ENCODE measurements around the gene SLC38A10.

The SLC38A10 gene

GRCh38 chr17:81328978-81329926 is 34.1 kb upstream of the SLC38A10 start:
- Histone ChIP-seq H4K91ac (ENCODE audit: low read depth, low read length) (peak overlapping the region; percentile 95), H3K4me3 (ENCODE audit: low read depth, low read length) (no peak overlapping the region), H2BK5ac (ENCODE audit: low read depth, low read length, poor library complexity) (peak overlapping the region; percentile 87), H3K14ac (ENCODE audit: low read length) (peak overlapping the region; percentile 31), H3K4me2 (ENCODE audit: low read length) (peak overlapping the region; percentile 50), H3K23ac (ENCODE audit: low read length) (no peak overlapping the region), H3K4ac (ENCODE audit: low read depth, low read length) (peak overlapping the region; percentile 65), H2BK12ac (ENCODE audit: low read length) (peak overlapping the region; percentile 89), H3K36me3 (ENCODE audit: control insufficient read depth in 1 of 2, insufficient read depth in 2 of 2, low read length in 2 of 2) (no peaks in the 10 kb centered on the region), H3K9ac (ENCODE audit: low read length) (no peak overlapping the region), H3K27me3 (ENCODE audit: insufficient read depth, low read length) (no peaks in the 10 kb centered on the region), H2AFZ (ENCODE audit: insufficient read depth, low read length, poor library complexity) (no peak overlapping the region), H3K79me2 (ENCODE audit: control insufficient read depth, insufficient read depth, low read length, poor library complexity) (peaks cover 3% of the 10 kb centered on the region), H3K9me3 (ENCODE audit: insufficient read depth, low read depth, low read length) (peaks cover 1% of the 10 kb centered on the region), H3K4me1 (ENCODE audit: control insufficient read depth in 1 of 2, insufficient read depth in 2 of 2, low read length in 2 of 2) (peaks cover 29% of the 10 kb centered on the region in 2 experiments), H3K18ac (ENCODE audit: low read length) (peak overlapping the region; percentile 83), H3K79me1 (ENCODE audit: low read length) (peaks cover 26% of the 10 kb centered on the region), H2BK120ac (ENCODE audit: insufficient read depth, low read length, poor library complexity) (peak overlapping the region; percentile 79), H4K8ac (ENCODE audit: low read depth, low read length) (peak overlapping the region; percentile 93), H2AK5ac (ENCODE audit: low read length) (peak overlapping the region; percentile 57), H3K27ac (ENCODE audit: low read depth, low read length) (peak overlapping the region; percentile 89), H4K12ac (ENCODE audit: low read depth, low read length) (peak overlapping the region; percentile 79)
- no CpG with 5 or more reads among the region's 28 CpGs for WGBS (ENCODE audit: extremely low coverage, insufficient coverage, insufficient read length)
- peak; percentile 99 for DNase-seq

- no CpG with 5 or more reads among the region's 14 CpGs for WGBS (ENCODE audit: extremely low coverage, insufficient coverage, insufficient read length)
- Histone ChIP-seq H2BK120ac (ENCODE audit: insufficient read depth, low read length, poor library complexity) (peak overlapping the region; percentile 79), H3K9ac (ENCODE audit: low read length) (no peak overlapping the region)
Observed at GRCh38 chr17:81328489-81328888, 33.4 kb upstream of the SLC38A10 start.

GRCh38 chr17:81325714-81326358 is 30.7 kb upstream of the SLC38A10 start:
- H3K79me2 ChIP-seq (ENCODE audit: control insufficient read depth, insufficient read depth, low read length, poor library complexity): peaks cover 3% of the 10 kb centered on the region
- no CpG with 5 or more reads among the region's 14 CpGs for WGBS (ENCODE audit: extremely low coverage, insufficient coverage, insufficient read length)
- H2BK12ac ChIP-seq (ENCODE audit: low read length): no peak overlapping the region
- H3K18ac ChIP-seq (ENCODE audit: low read length): no peak overlapping the region
- no peak overlapping the region for H2AFZ ChIP-seq (ENCODE audit: insufficient read depth, low read length, poor library complexity)
- no peak overlapping the region for H2BK5ac ChIP-seq (ENCODE audit: low read depth, low read length, poor library complexity)
- no peak overlapping the region for H4K8ac ChIP-seq (ENCODE audit: low read depth, low read length)
- peaks cover 1% of the 10 kb centered on the region for H3K9me3 ChIP-seq (ENCODE audit: insufficient read depth, low read depth, low read length)
- no peak overlapping the region for H3K14ac ChIP-seq (ENCODE audit: low read length)
- no peaks in the 10 kb centered on the region for H3K36me3 ChIP-seq (ENCODE audit: control insufficient read depth in 1 of 2, insufficient read depth in 2 of 2, low read length in 2 of 2)
- H3K79me1 ChIP-seq (ENCODE audit: low read length): peaks cover 24% of the 10 kb centered on the region
- H3K27ac ChIP-seq (ENCODE audit: low read depth, low read length): no peak overlapping the region
- no peak overlapping the region for H2BK120ac ChIP-seq (ENCODE audit: insufficient read depth, low read length, poor library complexity)
- no peak overlapping the region for H3K9ac ChIP-seq (ENCODE audit: low read length)
- H3K23ac ChIP-seq (ENCODE audit: low read length): no peak overlapping the region
- H3K4me3 ChIP-seq (ENCODE audit: low read depth, low read length): no peak overlapping the region
- no peak overlapping the region for H4K91ac ChIP-seq (ENCODE audit: low read depth, low read length)
- DNase-seq: no peak
- H3K27me3 ChIP-seq (ENCODE audit: insufficient read depth, low read length): no peaks in the 10 kb centered on the region
- no peak overlapping the region for H3K4me2 ChIP-seq (ENCODE audit: low read length)
- no peak overlapping the region for H3K4ac ChIP-seq (ENCODE audit: low read depth, low read length)
- no peak overlapping the region for H2AK5ac ChIP-seq (ENCODE audit: low read length)
- H4K12ac ChIP-seq (ENCODE audit: low read depth, low read length): no peak overlapping the region
- H3K4me1 ChIP-seq (ENCODE audit: control insufficient read depth in 1 of 2, insufficient read depth in 2 of 2, low read length in 2 of 2): peaks cover 27% of the 10 kb centered on the region in 2 experiments

More at GRCh38 chr17:81328489-81328888, 33.4 kb upstream of the SLC38A10 start:
- Histone ChIP-seq H4K91ac (ENCODE audit: low read depth, low read length) (peak overlapping the region; percentile 95), H3K4me1 (ENCODE audit: control insufficient read depth in 1 of 2, insufficient read depth in 2 of 2, low read length in 2 of 2) (peaks cover 29% of the 10 kb centered on the region in 2 experiments), H3K4ac (ENCODE audit: low read depth, low read length) (peak overlapping the region; percentile 17), H3K18ac (ENCODE audit: low read length) (peak overlapping the region; percentile 83), H3K27ac (ENCODE audit: low read depth, low read length) (peak overlapping the region; percentile 89), H3K36me3 (ENCODE audit: control insufficient read depth in 1 of 2, insufficient read depth in 2 of 2, low read length in 2 of 2) (no peaks in the 10 kb centered on the region), H3K27me3 (ENCODE audit: insufficient read depth, low read length) (no peaks in the 10 kb centered on the region), H3K79me2 (ENCODE audit: control insufficient read depth, insufficient read depth, low read length, poor library complexity) (peaks cover 3% of the 10 kb centered on the region), H2BK12ac (ENCODE audit: low read length) (peak overlapping the region; percentile 89), H3K14ac (ENCODE audit: low read length) (peak overlapping the region; percentile 9), H2AK5ac (ENCODE audit: low read length) (peak overlapping the region; percentile 6), H3K79me1 (ENCODE audit: low read length) (peaks cover 26% of the 10 kb centered on the region), H2AFZ (ENCODE audit: insufficient read depth, low read length, poor library complexity) (peak overlapping the region; percentile 28), H3K23ac (ENCODE audit: low read length) (no peak overlapping the region), H3K4me3 (ENCODE audit: low read depth, low read length) (no peak overlapping the region), H3K9me3 (ENCODE audit: insufficient read depth, low read depth, low read length) (peaks cover 1% of the 10 kb centered on the region), H4K8ac (ENCODE audit: low read depth, low read length) (peak overlapping the region; percentile 93), H2BK5ac (ENCODE audit: low read depth, low read length, poor library complexity) (peak overlapping the region; percentile 87), H3K4me2 (ENCODE audit: low read length) (peak overlapping the region; percentile 50), H4K12ac (ENCODE audit: low read depth, low read length) (peak overlapping the region; percentile 79)
- no peak for DNase-seq

GRCh38 chr17:81324851-81325713 is 30.0 kb upstream of the SLC38A10 start:
- Histone ChIP-seq H3K9ac (ENCODE audit: low read length) (no peak overlapping the region), H3K79me2 (ENCODE audit: control insufficient read depth, insufficient read depth, low read length, poor library complexity) (peaks cover 3% of the 10 kb centered on the region), H2BK12ac (ENCODE audit: low read length) (peak overlapping the region; percentile 4), H3K4me2 (ENCODE audit: low read length) (no peak overlapping the region), H3K79me1 (ENCODE audit: low read length) (peaks cover 16% of the 10 kb centered on the region), H3K18ac (ENCODE audit: low read length) (no peak overlapping the region), H4K12ac (ENCODE audit: low read depth, low read length) (no peak overlapping the region), H2AK5ac (ENCODE audit: low read length) (no peak overlapping the region), H4K8ac (ENCODE audit: low read depth, low read length) (no peak overlapping the region), H3K4me1 (ENCODE audit: control insufficient read depth in 1 of 2, insufficient read depth in 2 of 2, low read length in 2 of 2) (peaks cover 20% of the 10 kb centered on the region in 2 experiments), H2BK5ac (ENCODE audit: low read depth, low read length, poor library complexity) (no peak overlapping the region), H3K4ac (ENCODE audit: low read depth, low read length) (no peak overlapping the region), H3K27ac (ENCODE audit: low read depth, low read length) (no peak overlapping the region), H3K9me3 (ENCODE audit: insufficient read depth, low read depth, low read length) (peaks cover 1% of the 10 kb centered on the region), H3K14ac (ENCODE audit: low read length) (no peak overlapping the region), H2AFZ (ENCODE audit: insufficient read depth, low read length, poor library complexity) (no peak overlapping the region), H3K36me3 (ENCODE audit: control insufficient read depth in 1 of 2, insufficient read depth in 2 of 2, low read length in 2 of 2) (no peaks in the 10 kb centered on the region), H3K23ac (ENCODE audit: low read length) (no peak overlapping the region), H2BK120ac (ENCODE audit: insufficient read depth, low read length, poor library complexity) (no peak overlapping the region), H3K4me3 (ENCODE audit: low read depth, low read length) (no peak overlapping the region), H4K91ac (ENCODE audit: low read depth, low read length) (no peak overlapping the region), H3K27me3 (ENCODE audit: insufficient read depth, low read length) (no peaks in the 10 kb centered on the region)
- no CpG with 5 or more reads among the region's 22 CpGs for WGBS (ENCODE audit: extremely low coverage, insufficient coverage, insufficient read length)
- DNase-seq: no peak
